Lower leg skin (tissue), 4 donors: ENCODE data around the gene FOXL2. TPM values are rescaled to one million over a fixed set of nuclear protein-coding genes. Genes with fewer than 3 reads are reported as not detected.

Experiments
- DNase-seq, 2 donors: peaks; one replicate each; pipeline ENCODE4 v3.0.0-alpha.2; 2019; ENCODE audit warnings: low spot score in 2 of 2
- H3K4me3 ChIP-seq: fragments of 200-600 bp; sonication (generic); 2 replicates; pipeline ENCODE4 v1.5.1; 2017; ENCODE audit warnings: mild to moderate bottlenecking, low read depth; ENCODE audit not compliant: poor library complexity, severe bottlenecking
- CTCF ChIP-seq, 3 donors: fragments of 450-650 bp; IDR thresholded peaks; one replicate each; pipeline ENCODE4 v1.5.1; 2016; ENCODE audit warnings: antibody characterized with exemption in 3 of 3, mild to moderate bottlenecking in 3 of 3, moderate library complexity in 2 of 3
- POLR2A ChIP-seq, 2 donors: fragments of 450-650 bp; IDR thresholded peaks; one replicate each; pipeline ENCODE4 v1.6.1; 2016 to 2017; ENCODE audit warnings: antibody characterized with exemption in 2 of 2, mild to moderate bottlenecking in 1 of 2, moderate library complexity in 1 of 2
- WGBS, 2 donors: methylation state at CpG; one replicate each; pipeline ENCODE4 v1.1.5; 2018; 5-methylcytosine and 5-hydroxymethylcytosine counted together
- intact Hi-C: fragments of 100-400 bp; cut with DNase I; formaldehyde crosslinking; loops from one replicate; pipeline ENCODE4 v1.15.0; 2023; ENCODE audit warnings: low total_unique reads
- total RNA-seq, 4 donors: library from RNA; depleted of rRNA; stranded (reverse); fragments of >200 nt; gene quantifications; one replicate each; pipeline ENCODE4 v1.1.0, GENCODE V29; 2016

Gene FOXL2
- total RNA-seq, 4 donors from 2014 or later = not detected

- 94 to 95% methylated on average over 2 of the region's 2 CpGs for WGBS, 2 donors
- TF ChIP-seq CTCF (IDR thresholded peaks at IDR 0.05) (no peak), POLR2A (IDR thresholded peaks at IDR 0.05) (no peak)
- intact Hi-C loops = no loop called here
- H3K4me3 ChIP-seq = no peak overlapping the region
- DNase-seq = no peak
Measured at GRCh38 chr3:138964264-138964663, 17.3 kb upstream of the FOXL2 start.

GRCh38 chr3:138962854-138963560, 16.1 kb upstream of the FOXL2 start:
- no peak for TF ChIP-seq CTCF (IDR thresholded peaks at IDR 0.05)
- no peak for TF ChIP-seq POLR2A (IDR thresholded peaks at IDR 0.05)
- DNase-seq = peak in 1 of 2 donors; percentile 57
- no peak overlapping the region for H3K4me3 ChIP-seq
- 78% methylated on average over 7 to 8 of the region's 8 CpGs for WGBS, 2 donors
- intact Hi-C loops = no loop called here

GRCh38 chr3:138960417-138960852, 13.5 kb upstream of the FOXL2 start:
- peak in 1 of 2 donors; percentile 74 for DNase-seq

GRCh38 chr3:138950701-138951100, 3.8 kb upstream of the FOXL2 start:
- whole genome bisulfite sequencing, 2 donors = 96 to 98% methylated on average over 7 to 8 of the region's 8 CpGs
- DNase-seq = peak in 1 of 2 donors; percentile 66
- intact Hi-C loops = no loop called here
- H3K4me3 ChIP-seq = no peak overlapping the region
- no peak for TF ChIP-seq CTCF (IDR thresholded peaks at IDR 0.05)
- no peak for TF ChIP-seq POLR2A (IDR thresholded peaks at IDR 0.05)

More at GRCh38 chr3:138960417-138960852, 13.5 kb upstream of the FOXL2 start:
- TF ChIP-seq POLR2A (IDR thresholded peaks at IDR 0.05) (no peak), CTCF (IDR thresholded peaks at IDR 0.05) (no peak)
- WGBS, 2 donors = 6% methylated on average over 35 to 36 of the region's 36 CpGs
- intact Hi-C loops = no loop called here
- no peak overlapping the region for H3K4me3 ChIP-seq

- 11 to 21% methylated on average over 29 to 47 of the region's 53 CpGs for WGBS, 2 donors
- DNase-seq = peak in 1 of 2 donors; percentile 85
Measured at GRCh38 chr3:138950006-138950644, 3.2 kb upstream of the FOXL2 start.

More at GRCh38 chr3:138950006-138950644, 3.2 kb upstream of the FOXL2 start:
- no peak overlapping the region for H3K4me3 ChIP-seq
- TF ChIP-seq POLR2A (IDR thresholded peaks at IDR 0.05) (no peak), CTCF (IDR thresholded peaks at IDR 0.05) (no peak)
- intact Hi-C loops = no loop called here
